ENCODE measurements around the gene CSAD.

GRCh38 chr12:53230108-53230845 lies 49.6 kb upstream of the CSAD start:
- TF ChIP-seq CTCF (IDR thresholded peaks at IDR 0.05) = no peak
- TF ChIP-seq REST (IDR thresholded peaks at IDR 0.05; ENCODE audit: insufficient read depth in 1 of 2, low read depth in 2 of 2, low read length in 1 of 2) = no peak
- TF ChIP-seq POLR2AphosphoS5 (IDR thresholded peaks at IDR 0.05; ENCODE audit: low read depth, low read length) = no peak
- TF ChIP-seq SIN3A (IDR thresholded peaks at IDR 0.05; ENCODE audit: borderline replicate concordance, insufficient read depth, low read depth, low read length) = no peak
- no peak for TF ChIP-seq TCF7L2 (IDR thresholded peaks at IDR 0.05; ENCODE audit: low read depth, low read length)
